Neural progenitor cell (in vitro differentiated cells): ENCODE measurements around the gene TMEM178B. TPM values are rescaled to one million over a fixed set of nuclear protein-coding genes. Genes with fewer than 3 reads are reported as not detected.

Experiments used
- DNase-seq: peaks from one replicate; pipeline ENCODE4 v3.0.0-alpha.2; 2016; ENCODE audit warnings: low spot score
- H2AFZ ChIP-seq: fragments of 200-600 bp; sonication (generic); replicated peaks from 2 replicates; pipeline ENCODE4 v1.6.1; 2016; ENCODE audit warnings: antibody characterized with exemption
- H3F3A ChIP-seq: fragments of 200-600 bp; sonication (generic); 2 replicates; pipeline ENCODE4 v1.6.1; 2016; ENCODE audit warnings: antibody characterized with exemption, low read depth
- H3K27ac ChIP-seq: fragments of 200-600 bp; sonication (generic); 2 replicates; pipeline ENCODE4 v1.5.1; 2016; ENCODE audit warnings: mild to moderate bottlenecking
- H3K27me3 ChIP-seq: fragments of 200-600 bp; sonication (generic); 2 replicates; pipeline ENCODE4 v1.6.1; 2016; ENCODE audit warnings: mild to moderate bottlenecking, moderate library complexity
- H3K36me3 ChIP-seq: fragments of 200-600 bp; sonication (generic); 2 replicates; pipeline ENCODE4 v1.5.1; 2016
- H3K4me1 ChIP-seq: fragments of 200-600 bp; sonication (generic); 2 replicates; pipeline ENCODE4 v1.6.1; 2016; ENCODE audit warnings: mixed run types
- H3K4me2 ChIP-seq: fragments of 200-600 bp; sonication (generic); 2 replicates; pipeline ENCODE4 v1.6.1; 2016
- H3K4me3 ChIP-seq: fragments of 200-600 bp; sonication (generic); 2 replicates; pipeline ENCODE4 v1.5.1; 2016
- H3K79me2 ChIP-seq: fragments of 200-600 bp; sonication (generic); 2 replicates; pipeline ENCODE4 v1.6.1; 2016; ENCODE audit warnings: low read depth
- H3K9ac ChIP-seq: fragments of 200-600 bp; sonication (generic); 2 replicates; pipeline ENCODE4 v1.6.1; 2016
- H3K9me3 ChIP-seq: fragments of 200-600 bp; sonication (generic); 2 replicates; pipeline ENCODE4 v1.5.1; 2016; ENCODE audit warnings: low read depth
- H4K20me1 ChIP-seq: fragments of 200-600 bp; sonication (generic); 2 replicates; pipeline ENCODE4 v1.6.1; 2016; ENCODE audit warnings: low read depth
- H3K27ac Mint-ChIP-seq: 3 replicates; pipeline ENCODE4 v1.8.0; 2021; ENCODE audit warnings: mixed read lengths
- H3K27me3 Mint-ChIP-seq: 2 replicates; pipeline ENCODE4 v1.8.0; 2022; ENCODE audit warnings: low read depth, mild to moderate bottlenecking, inconsistent platforms, moderate library complexity, mixed read lengths; ENCODE audit not compliant: insufficient read depth
- H3K36me3 Mint-ChIP-seq: 3 replicates; pipeline ENCODE4 v1.8.0; 2021; ENCODE audit warnings: mixed read lengths
- H3K4me1 Mint-ChIP-seq: 3 replicates; pipeline ENCODE4 v1.8.0; 2021; ENCODE audit warnings: mixed read lengths
- H3K4me3 Mint-ChIP-seq: 3 replicates; pipeline ENCODE4 v1.8.0; 2021; ENCODE audit warnings: mild to moderate bottlenecking, moderate library complexity, mixed read lengths
- H3K9me3 Mint-ChIP-seq: 3 replicates; pipeline ENCODE4 v1.8.0; 2020; ENCODE audit warnings: mixed read lengths
- EZH2 ChIP-seq: fragments of 200-600 bp; sonication (generic); IDR thresholded peaks from 2 replicates; pipeline ENCODE4 v1.6.1; 2017; ENCODE audit warnings: antibody characterized with exemption, mild to moderate bottlenecking, moderate library complexity
- EZH2phosphoT487 ChIP-seq: fragments of 200-600 bp; sonication (generic); IDR thresholded peaks from 2 replicates; pipeline ENCODE4 v1.6.1; 2017; ENCODE audit warnings: antibody characterized with exemption
- total RNA-seq: library from RNA; depleted of rRNA; stranded (reverse); fragments of >200 nt; gene quantifications from 2 replicates; pipeline ENCODE4 v1.2.3, GENCODE V29; 2015; ENCODE audit warnings: low replicate concordance
- TF ChIP-seq, protein P1 (sequence below): fragments of 200-600 bp; sonication (generic); IDR thresholded peaks from 2 replicates; pipeline ENCODE4 v1.5.1; 2017; ENCODE audit warnings: antibody characterized with exemption, mild to moderate bottlenecking

TMEM178B gene
- total RNA-seq, 1 donor from 2014 or later = 2.9 TPM

- Mint-ChIP-seq H3K4me1 (peaks cover 42% of the 10 kb centered on the region), H3K27me3 (peaks cover 3% of the 10 kb centered on the region)
- no peak overlapping the region for H3K27ac ChIP-seq
These were observed 126.6 kb downstream of the TMEM178B start for GRCh38 chr7:141200191-141201108.

GRCh38 chr7:141201145-141201885 is 127.5 kb downstream of the TMEM178B start:
- H3K79me2 ChIP-seq = no peaks in the 10 kb centered on the region
- H3K27ac ChIP-seq = no peak overlapping the region
- no peaks in the 10 kb centered on the region for H3K36me3 ChIP-seq
- no peaks in the 10 kb centered on the region for H4K20me1 ChIP-seq
- peak; percentile 30 for DNase-seq
- TF ChIP-seq EZH2 (no peak), EZH2phosphoT487 (no peak)
- TF ChIP-seq, protein P1, sequence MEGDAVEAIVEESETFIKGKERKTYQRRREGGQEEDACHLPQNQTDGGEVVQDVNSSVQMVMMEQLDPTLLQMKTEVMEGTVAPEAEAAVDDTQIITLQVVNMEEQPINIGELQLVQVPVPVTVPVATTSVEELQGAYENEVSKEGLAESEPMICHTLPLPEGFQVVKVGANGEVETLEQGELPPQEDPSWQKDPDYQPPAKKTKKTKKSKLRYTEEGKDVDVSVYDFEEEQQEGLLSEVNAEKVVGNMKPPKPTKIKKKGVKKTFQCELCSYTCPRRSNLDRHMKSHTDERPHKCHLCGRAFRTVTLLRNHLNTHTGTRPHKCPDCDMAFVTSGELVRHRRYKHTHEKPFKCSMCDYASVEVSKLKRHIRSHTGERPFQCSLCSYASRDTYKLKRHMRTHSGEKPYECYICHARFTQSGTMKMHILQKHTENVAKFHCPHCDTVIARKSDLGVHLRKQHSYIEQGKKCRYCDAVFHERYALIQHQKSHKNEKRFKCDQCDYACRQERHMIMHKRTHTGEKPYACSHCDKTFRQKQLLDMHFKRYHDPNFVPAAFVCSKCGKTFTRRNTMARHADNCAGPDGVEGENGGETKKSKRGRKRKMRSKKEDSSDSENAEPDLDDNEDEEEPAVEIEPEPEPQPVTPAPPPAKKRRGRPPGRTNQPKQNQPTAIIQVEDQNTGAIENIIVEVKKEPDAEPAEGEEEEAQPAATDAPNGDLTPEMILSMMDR = no peak
- H3K9ac ChIP-seq = no peak overlapping the region
- Mint-ChIP-seq H3K4me3 (no peak overlapping the region), H3K36me3 (no peaks in the 10 kb centered on the region), H3K27me3 (peaks cover 4% of the 10 kb centered on the region), H3K27ac (no peak overlapping the region), H3K9me3 (no peaks in the 10 kb centered on the region), H3K4me1 (peaks cover 42% of the 10 kb centered on the region)
- H3K4me3 ChIP-seq = no peak overlapping the region
- H3F3A ChIP-seq = no peaks in the 10 kb centered on the region
- no peaks in the 10 kb centered on the region for H3K27me3 ChIP-seq
- peaks cover 30% of the 10 kb centered on the region for H3K4me1 ChIP-seq
- H2AFZ ChIP-seq = no peak overlapping the region
- no peaks in the 10 kb centered on the region for H3K9me3 ChIP-seq
- no peak overlapping the region for H3K4me2 ChIP-seq

More at GRCh38 chr7:141200191-141201108, 126.6 kb downstream of the TMEM178B start:
- Histone ChIP-seq H3K79me2 (no peaks in the 10 kb centered on the region), H3K4me1 (peaks cover 30% of the 10 kb centered on the region), H3K27me3 (no peaks in the 10 kb centered on the region), H3F3A (no peaks in the 10 kb centered on the region), H3K4me3 (no peak overlapping the region), H3K9me3 (no peaks in the 10 kb centered on the region), H4K20me1 (no peaks in the 10 kb centered on the region), H2AFZ (no peak overlapping the region), H3K9ac (no peak overlapping the region), H3K4me2 (no peak overlapping the region), H3K36me3 (no peaks in the 10 kb centered on the region)
- no peaks in the 10 kb centered on the region for H3K36me3 Mint-ChIP-seq
- no peaks in the 10 kb centered on the region for H3K9me3 Mint-ChIP-seq
- no peak overlapping the region for H3K27ac Mint-ChIP-seq
- no peak for DNase-seq
- H3K4me3 Mint-ChIP-seq = peak overlapping the region; percentile 21
- TF ChIP-seq, protein P1 = no peak
- TF ChIP-seq EZH2phosphoT487 (no peak), EZH2 (no peak)

DNA sequence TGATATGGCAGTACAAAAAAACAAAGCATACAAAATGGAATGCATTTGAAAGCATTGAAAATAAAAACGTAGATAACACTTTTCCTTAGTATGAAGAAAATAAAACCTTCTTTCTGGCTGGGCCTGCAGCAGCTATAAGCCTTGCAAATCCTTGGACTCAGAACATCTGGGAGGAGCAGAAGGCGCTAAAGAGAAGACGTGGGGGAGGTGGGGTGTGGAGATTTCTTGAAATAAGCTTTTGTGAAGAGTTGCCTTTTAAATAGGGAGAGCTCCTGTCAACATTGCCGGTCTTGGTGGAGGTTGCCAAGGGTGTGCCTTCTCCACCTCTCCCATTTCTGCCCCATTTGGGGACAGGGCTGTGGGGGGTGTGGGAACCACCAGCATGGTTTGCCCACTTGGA is 128.7 kb downstream of the TMEM178B start:
- no peak overlapping the region for H2AFZ ChIP-seq
- peak; percentile 7 for DNase-seq
- no peak overlapping the region for H3K9ac ChIP-seq
- H3K27me3 ChIP-seq = no peaks in the 10 kb centered on the region
- H3K4me1 ChIP-seq = peaks cover 30% of the 10 kb centered on the region
- no peaks in the 10 kb centered on the region for H3K79me2 ChIP-seq
- no peaks in the 10 kb centered on the region for H4K20me1 ChIP-seq
- H3K36me3 ChIP-seq = no peaks in the 10 kb centered on the region
- H3K4me3 ChIP-seq = no peak overlapping the region
- peak overlapping the region; percentile 22 for H3K4me2 ChIP-seq
- H3K27ac Mint-ChIP-seq = no peak overlapping the region
- no peaks in the 10 kb centered on the region for H3K36me3 Mint-ChIP-seq
- no peaks in the 10 kb centered on the region for H3F3A ChIP-seq
- TF ChIP-seq EZH2phosphoT487 (no peak), EZH2 (no peak)
- TF ChIP-seq, protein P1 = no peak
- peaks cover 4% of the 10 kb centered on the region for H3K27me3 Mint-ChIP-seq
- H3K4me1 Mint-ChIP-seq = peaks cover 42% of the 10 kb centered on the region
- no peak overlapping the region for H3K4me3 Mint-ChIP-seq
- no peaks in the 10 kb centered on the region for H3K9me3 ChIP-seq
- H3K27ac ChIP-seq = no peak overlapping the region
- H3K9me3 Mint-ChIP-seq = no peaks in the 10 kb centered on the region
